ENCODE results near the gene RANBP9.

RANBP9 gene

DNA sequence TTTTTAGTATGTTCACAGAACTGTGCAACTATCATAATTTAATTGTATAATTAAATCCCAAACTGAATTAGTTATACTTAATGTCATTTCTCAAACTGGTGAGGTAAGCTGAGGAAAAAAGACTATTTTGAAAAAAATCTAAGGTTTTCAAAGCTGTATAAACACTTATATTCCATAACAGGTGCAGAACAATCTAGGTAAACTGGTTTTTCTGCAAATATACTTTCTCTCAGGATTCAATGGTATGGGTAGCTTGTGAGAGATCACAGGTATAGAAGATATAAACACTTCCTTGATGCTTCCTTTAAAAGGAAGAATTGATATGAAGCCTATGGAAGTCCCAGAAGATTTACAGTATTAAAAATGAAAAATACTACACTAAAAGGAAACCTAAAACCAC is 62.8 kb downstream of the RANBP9 start:
- DNase-seq = no peak

DNA sequence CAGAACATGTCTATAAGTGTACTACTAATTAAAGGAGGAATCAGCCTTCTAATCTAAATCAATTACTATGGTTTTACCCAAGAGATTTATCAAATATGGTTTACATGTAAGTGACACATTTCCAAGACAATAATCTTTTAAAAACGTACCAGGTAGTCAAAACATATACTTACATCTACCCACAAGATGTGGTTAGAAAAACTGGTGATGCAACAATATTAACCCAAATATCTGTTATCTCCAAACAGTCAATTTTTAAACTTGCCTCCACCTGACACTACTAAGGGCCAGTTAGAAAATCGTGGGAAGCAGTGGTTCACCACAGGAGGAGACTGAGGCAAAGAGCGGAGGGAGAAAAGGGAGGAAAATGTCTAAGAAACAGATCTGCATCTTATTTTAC is 68.5 kb downstream of the RANBP9 start:
- no peak for DNase-seq

DNA sequence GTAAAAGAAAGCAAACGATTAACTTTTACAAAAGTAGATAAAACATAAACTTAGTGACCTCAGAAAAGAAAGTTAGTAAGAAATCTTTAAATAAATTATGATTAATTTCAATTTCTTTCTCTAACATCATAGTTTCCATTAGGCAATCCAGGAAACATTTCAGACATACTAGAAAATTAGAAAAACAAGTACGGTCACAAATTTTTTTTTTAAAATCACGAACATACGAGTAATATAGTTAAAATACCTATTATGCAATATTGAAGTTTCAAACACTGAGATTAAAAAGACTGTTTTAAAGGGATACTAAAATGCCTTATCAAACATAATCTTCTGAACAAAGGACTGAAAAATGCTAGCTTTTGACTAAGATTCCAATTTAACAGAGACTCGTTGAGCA is 70.3 kb downstream of the RANBP9 start:
- no peak for DNase-seq

DNA sequence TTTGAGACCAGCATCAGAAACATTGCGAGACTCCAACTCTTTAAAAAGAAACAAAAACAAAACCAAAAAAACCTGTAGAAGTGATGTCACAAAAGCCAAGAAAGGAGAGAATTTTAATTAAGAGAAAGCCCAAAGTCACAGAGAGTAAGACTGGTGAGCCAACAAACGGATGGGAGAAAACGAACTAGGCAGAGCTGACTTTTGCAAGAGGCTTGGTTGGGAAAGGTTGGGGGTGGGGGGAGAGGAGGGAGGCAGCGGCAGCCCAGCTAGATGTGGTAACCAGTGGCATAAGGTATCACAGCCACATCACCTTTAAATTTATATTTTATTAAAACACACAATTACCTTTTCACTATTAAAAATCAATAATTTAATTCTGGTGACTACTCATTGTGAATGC is 73.0 kb downstream of the RANBP9 start:
- DNase-seq = no peak

DNA sequence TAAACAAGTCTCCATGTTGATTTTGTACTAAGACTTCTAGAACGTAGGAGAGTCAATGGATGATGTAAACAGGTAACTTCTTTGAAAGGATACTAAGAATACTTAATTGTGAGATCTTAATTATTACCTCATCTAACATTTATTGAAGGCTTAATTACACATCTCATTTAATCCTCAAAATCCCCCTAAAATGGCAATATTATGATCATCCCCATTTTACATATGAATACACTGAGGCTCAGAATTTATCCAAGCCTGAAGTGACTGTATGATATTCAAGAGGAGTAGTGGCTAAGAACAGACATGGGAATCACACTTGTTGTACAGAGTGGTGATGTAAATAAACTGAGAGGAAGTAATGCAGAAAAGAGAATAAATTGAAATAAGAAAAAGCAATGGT is 73.6 kb downstream of the RANBP9 start:
- no peak for DNase-seq

DNA sequence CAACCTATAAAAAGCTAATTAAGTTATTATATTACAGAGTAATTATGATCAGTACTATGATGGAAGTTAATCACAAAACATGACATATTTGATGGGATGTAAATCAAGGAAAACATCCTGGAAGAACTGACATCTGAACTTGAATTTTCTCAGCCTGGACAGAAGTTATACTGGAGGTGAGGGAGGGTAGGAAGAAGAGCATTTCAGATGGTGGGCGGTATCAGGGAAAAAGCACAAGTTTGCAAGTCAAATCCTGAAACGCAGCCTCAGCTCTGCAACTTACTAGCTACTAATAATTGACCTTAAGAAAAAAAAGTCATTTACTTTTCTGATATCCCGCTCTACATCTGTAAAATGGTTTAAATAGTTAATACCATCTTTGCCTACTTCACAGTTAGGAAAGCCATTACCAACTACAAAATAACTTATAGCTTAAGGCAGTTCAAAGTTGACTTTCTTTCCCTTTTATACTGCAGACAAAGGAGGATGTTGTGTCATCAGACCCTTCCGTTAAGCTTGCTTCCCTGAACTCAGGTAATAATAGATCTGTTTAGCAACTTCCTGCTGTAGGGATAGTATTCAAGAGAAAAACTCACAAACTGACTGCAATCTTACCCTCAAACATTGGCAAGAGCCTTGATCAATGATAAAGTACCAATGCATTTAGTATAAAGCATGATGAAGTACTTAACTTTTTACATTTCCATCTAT is 75.5 kb downstream of the RANBP9 start:
- no peak for DNase-seq

DNA sequence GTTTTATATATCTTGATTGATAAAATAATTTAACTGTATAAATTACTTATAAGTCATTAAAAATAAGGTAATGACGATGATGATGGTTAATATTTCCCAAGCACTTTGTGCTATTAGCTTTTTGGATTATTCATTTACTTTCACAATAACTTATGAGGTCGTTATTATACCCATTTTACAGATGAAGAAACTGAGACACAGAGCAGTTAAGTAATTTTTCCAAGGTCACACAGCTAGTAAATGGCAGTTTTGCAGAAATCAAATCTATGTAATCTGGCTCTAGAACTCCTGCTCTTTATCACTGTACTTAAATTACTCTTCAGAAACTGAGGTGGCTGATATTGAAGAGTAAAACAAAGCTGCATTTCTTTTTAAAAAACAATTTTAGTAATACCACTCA is 78.3 kb downstream of the RANBP9 start:
- no peak for DNase-seq

DNA sequence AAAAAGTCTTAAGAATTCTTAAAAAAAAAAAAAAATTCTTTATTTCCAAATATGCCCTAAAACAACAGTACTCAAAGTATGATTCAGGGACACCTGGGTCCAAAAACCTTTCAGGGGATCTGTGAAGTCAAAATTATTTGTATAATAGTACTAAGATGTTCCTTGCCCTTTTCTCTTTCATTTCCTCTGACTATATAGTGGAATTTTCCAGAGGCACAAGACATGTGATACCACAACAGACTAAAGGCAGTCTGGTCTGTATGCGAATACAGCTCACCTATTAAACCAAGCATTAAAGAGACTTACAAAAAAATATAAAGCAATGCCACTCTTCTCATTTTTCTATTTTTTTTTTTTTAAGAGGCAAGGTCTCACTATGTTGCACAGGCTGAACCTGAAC is 81.1 kb downstream of the RANBP9 start:
- DNase-seq = no peak

DNA sequence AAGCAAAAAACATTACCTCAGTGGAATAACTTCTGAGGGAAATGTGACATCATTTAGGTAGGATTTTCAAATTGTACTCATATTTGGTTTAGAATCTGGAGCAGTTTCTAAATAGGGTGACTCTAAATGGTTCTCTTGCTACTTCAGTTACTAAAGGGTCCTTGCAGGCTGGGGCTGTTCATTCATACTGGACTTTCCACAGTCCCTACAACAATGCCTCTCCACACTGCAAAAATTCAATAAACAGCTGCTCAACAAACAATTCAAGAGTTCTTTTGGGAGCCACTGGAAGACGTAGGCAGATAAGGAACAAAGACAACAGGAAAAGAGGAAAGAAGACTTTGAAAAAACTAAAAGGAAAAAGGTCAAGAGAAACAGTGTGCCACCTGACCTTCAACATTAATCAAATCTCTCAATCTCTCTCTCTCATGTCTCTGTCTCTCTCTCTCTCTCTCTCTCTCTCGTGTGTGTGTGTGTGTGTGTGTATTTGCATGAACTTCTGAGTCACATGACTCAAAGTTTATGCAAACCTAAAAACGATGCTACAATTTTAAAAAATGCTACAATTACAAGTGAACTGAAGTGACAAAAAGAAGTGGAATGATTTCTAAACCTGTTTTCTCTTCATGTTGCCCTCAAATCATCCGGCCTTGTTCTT is 82.0 kb downstream of the RANBP9 start:
- DNase-seq = no peak

DNA sequence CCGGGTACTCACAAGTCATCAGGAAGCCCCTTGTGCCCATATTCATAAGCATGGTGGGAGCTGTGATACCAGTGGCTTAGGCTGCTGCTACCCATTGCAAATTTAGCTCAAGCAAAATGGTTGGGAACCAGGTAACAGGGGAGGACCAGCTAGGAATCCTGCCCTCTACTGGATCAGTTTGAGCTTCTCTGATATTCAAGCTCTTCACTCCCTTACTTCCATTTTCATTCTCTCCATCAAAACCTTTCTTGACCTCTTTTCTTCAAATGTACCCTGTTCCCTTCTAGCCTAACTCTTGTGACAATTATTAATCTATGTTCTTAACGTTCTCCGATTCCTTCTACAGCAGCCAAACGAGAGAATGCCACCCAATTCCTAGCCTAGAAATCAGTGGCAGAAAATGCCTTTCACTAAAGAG is 86.8 kb downstream of the RANBP9 start:
- DNase-seq = no peak

DNA sequence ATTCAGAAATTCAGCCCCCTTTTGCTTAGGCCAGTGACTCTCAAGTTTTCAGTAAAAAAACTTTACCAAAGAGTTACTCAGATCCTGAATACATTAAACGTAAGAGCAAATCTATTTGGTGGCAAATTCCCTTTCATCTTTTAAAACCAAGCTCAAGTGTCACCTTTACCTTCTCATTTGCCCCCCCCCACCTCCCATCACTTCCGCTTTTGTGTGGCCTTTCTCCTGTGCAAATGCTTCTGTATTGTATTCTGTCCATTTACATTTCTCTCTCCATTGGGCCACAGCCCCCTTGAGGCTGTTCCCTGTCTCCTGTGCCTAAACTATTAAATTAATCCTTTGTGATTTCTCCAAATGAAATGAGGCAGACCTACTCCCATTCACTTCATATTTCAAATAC is 94.6 kb downstream of the RANBP9 start:
- DNase-seq = no peak

DNA sequence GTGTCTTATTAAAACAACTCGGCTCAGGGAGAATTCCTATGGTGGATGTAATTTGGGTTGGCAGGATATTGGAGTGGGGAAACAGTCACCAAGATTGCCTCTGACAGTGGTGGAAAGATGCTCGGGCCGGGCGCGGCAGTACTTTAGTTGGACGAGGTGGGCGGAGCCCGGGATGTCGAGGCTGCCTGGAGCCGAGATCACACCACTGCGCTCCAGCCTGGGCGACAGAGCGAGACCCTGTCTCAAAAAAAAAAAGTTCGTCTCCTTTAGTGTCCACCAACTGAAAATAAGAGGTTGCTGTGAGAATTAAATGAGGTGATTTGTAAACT is 95.9 kb downstream of the RANBP9 start:
- peak; percentile 39 for DNase-seq

DNA sequence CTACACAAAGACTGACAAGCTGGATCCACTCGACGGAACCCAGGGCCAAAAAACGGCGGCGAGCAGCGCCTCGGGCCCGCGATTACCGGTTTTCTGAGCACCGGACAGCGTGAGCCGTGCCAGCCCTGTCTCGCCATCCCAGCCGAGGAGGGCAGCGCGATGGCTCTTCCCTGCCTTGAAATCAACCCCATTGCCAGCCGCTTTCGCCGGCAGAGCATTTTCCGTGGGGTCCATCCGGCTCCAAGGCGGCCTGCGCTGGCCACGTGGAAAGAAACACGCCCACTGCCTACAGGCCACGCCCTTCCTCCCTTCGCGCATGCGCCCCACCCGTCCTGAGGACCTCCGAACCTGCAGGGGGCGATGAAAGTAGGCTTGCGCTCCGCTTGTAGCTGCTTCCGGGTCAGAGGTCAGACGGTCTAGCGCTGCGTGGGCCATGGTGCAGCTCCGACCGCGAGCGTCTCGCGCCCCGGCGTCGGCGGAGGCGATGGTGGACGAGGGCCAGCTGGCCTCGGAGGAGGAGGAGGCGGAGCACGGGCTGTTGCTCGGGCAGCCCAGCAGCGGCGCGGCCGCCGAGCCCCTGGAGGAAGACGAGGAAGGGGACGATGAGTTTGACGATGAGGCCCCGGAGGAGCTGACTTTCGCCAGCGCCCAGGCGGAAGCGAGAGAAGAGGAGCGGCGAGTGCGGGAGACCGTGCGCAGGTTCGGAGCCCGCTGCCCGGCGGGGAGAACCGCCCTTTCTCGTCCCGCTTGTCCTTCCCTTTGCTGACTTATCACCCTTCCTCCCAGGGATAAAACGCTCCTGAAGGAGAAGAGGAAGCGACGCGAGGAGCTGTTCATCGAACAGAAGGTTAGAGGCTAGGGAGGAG is 96.5 kb downstream of the RANBP9 start, which contains the start of gene NOL7:
TSS of gene NOL7 (plus strand) at position 410 of the 866 bp plus-strand sequence. CDS start at position 434, 24 bp downstream.
- DNase-seq = peak; percentile 97

DNA sequence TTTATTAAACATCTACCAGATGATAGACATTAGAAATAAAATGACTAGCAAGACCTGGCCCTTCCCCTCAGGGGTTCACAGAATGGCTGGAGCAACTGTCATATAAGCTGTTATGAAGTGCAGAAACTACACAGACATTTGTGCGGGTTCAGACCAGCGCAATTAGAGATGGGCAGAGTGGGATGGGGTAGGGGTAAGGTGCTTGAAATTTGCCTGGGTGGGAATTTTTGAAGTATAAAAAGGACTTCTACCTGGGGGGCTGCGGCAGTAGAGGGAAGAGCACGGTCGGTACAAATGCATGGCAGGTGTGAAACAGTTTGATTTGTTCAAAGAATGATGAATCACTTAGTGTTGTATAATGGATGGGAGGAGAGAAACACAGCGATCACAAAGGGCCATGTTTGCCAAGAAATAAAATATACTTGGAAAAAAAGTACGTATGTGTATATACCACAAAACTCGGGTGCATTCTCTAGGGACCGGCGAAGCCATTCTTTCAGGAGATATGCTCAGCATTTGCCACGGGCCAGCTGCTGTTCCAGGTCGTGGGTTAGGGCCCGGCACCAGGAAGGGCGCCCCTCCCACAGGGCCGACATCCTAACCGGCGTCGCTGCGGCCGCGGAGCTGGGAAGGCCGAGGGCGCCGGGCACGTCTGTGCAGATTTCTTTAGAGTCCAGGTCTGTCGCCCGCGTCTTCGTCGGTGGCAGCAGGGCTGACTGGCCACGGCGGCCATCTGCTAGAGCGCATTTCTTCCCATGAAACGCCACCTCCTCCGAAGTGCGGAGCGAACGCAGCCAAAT is 97.3 kb downstream of the RANBP9 start:
- peak; percentile 52 for DNase-seq

DNA sequence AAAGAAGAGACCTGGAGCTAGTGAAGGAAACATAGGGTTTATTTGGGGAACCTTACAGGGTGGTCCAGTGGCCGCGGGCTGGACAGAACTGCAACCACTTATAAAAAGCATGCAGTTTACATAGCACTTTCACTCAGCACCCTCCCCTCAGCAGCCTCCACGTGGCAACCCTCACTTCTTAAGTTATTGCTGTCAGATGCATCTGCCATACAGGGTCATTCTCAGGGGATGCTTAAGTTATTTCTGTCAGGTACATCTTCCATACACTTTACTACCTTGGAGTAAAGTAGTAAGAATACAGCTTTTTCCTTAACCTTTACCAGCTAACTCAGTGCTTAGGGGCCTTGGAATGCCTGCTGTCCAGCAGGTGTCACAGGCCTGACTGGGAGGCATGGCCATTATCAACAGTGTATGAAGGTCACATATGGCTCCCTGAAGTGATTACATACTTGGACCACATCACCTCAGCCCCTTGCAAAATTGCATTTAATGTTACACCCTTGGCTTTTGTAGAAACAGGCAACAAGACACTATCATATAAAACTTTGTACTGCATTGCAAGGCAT is 98.5 kb downstream of the RANBP9 start:
- DNase-seq = no peak

DNA sequence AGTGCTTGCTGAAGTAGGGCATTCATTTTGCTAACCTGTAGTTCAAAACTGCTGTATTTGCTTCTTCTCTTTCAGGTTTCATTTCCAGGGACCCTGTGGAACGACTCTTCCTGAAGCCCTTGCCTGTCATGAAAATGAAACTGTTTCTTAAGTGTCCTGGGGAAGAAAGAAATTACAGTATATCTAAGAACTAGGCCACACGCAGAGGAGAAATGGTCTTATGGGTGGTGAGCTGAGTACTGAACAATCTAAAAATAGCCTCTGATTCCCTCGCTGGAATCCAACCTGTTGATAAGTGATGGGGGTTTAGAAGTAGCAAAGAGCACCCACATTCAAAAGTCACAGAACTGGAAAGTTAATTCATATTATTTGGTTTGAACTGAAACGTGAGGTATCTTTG is 99.9 kb downstream of the RANBP9 start:
- no peak for DNase-seq

DNA sequence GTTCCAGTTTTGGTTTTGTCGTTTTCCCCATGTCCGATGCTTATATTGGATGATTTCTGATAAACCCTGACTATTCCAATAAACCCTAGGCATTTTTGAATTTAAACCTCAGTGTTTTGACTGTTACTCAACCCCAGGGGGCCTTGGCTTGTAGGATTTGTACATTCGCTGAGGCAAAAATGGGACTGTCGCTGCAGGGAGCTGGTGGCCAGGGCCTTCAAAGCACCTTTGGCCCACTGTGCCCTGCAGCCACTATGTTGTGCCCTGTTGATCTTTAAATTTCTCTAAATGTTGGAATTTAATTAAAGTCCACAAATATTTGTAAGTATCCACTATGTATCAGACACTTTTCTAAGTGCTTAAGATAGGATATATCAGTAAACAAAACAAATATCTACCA is 106.0 kb downstream of the RANBP9 start:
- DNase-seq = no peak

DNA sequence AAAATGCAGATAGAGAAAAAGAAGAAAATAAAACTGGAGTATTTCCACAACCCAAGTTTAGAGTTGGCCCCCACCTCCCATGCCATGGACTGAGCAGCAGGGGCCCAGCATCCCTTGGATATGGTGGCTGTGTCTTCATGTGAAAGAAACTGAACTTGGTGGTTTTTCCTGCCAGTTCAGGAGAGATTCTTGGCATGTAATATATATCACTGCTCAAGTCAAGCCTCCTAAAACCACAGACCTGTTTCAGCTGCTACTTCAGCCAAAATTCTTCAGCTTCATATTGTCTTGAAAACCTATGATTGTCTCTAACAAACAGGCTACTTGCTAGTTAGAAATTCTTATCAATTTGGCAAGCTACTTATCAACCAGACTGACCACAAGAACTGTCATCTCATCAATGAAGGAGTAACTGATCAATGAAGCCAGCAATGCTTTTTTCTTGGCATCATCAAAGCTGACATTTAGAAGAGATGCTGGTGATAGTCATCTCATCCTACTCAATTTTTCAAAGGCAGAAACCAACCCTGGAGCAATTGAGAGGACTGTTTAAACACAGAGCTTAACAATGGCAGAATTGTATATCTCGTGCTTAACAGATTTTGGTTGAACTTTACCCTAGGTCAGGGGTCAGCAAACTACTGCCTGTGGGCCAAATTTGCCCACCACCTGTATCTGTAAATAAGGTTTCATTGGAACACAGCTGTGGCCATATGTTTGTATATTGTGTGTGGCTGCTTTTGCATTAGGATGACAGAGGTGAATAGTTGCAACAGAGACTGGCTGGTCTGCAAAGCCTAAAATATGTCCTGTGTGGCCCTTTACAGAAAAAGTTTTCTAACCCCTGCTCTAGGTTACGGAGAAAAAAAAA is 106.9 kb downstream of the RANBP9 start:
- DNase-seq = no peak

DNA sequence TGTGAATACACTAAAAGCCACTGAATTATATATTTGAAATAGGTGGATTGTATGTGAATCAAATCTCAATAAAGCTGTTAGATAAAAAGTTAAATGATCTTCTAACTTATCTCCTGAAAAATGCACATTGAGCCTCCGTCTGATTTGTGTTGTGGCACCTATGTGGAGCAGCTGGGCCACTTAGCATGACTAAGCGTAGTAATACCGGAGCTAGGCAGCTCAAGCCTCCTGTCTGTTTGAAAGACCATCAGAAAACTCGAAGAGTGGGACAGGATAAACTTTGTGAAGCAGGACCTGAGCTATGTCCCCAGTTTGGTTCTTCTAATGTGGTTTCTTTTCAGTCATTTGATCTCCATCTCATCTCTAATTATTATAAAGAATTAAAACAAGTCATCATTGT is 107.5 kb downstream of the RANBP9 start:
- DNase-seq = no peak

DNA sequence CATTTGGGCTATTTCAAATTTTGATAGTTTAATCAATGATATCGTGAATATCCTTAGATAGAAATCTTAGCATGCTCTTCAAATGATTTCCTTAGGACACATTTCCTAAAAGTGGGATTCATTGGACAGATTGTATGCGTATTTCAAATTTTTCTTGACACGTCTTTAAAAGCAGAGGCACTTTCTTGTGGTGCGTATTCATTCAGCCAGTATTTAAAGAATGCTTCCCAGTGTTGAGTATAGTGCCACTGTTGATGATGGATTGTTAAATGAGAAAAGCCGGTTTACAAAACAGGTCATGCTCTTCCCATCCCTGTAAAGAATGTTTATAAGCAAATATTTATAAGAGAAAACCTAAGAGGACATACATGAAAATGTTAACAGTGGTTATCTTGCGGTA is 111.6 kb downstream of the RANBP9 start:
- DNase-seq = no peak

DNA sequence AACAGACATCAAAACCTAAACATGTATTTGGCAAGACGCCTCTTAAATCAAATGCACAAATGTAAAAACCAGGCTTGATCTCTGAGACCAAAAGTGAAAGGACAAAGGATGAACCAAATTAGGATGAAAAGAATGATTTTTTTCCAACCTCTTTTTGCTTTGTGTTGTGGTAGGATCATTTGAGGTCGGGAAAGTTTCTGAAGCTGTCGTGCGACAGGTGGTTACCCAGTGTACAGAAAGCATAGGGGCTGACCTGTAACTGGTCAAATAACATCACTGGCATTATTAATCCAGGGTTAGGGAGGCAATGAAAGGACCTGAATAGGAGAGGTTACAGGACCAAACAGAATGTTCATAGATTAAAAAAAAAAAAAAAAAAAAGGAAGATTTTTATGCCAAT is 114.6 kb downstream of the RANBP9 start:
- no peak for DNase-seq

DNA sequence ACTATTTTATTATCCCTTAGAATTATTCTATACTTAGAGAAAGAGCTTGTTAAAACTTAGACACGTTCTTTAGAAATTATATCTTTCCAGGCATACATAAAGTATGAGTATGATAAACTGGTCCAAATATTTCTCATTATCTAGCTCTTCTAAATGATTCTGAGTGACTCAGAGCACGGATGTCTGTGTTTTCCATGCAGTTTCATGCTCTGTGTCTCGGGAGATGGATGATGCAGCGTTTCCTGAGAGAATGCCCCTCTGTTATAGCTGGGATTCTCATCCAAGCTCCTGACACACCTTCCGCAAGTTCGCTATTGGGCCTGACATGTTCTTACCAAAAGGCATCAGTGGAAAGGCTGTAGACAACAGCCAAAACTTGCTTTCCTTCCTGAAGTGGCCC is 117.9 kb downstream of the RANBP9 start:
- DNase-seq = no peak
